Measurements from ENCODE around the gene CFAP46. TPM values are rescaled to one million over a fixed set of nuclear protein-coding genes. Genes with fewer than 3 reads are reported as not detected.

CFAP46 gene
- total and polyA plus RNA-seq, 2 experiments from 2014 or later, result 0.20 to 0.22 TPM

DNA sequence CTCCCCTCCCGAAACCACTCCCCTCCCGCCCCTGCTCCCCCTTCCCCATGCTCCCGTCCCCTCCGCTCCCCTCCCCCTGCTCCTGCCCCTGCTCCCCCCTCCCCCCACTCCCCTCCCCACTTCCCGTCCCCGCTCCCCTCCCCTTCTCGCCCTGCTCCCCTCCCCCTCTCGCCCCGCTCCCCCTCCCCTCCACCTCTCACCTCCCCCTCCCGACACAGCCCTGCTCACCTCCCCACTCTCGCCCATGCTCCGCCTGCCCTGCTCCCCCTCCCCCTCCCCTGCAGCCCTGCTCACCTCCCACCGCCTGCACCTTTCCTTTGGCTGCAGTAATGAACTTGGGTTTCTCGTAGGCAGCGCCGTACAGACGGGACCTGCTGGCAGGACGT is 106.5 kb downstream of the CFAP46 start:
- no peaks in the 10 kb centered on the region for H3K4me1 ChIP-seq (ENCODE audit: insufficient read depth)
- no peaks in the 10 kb centered on the region for H3K36me3 ChIP-seq (ENCODE audit: low read depth)
- DNase-seq, result no peak
- H3K79me2 ChIP-seq (ENCODE audit: insufficient read depth), result no peaks in the 10 kb centered on the region
- H3K9ac ChIP-seq, result no peak overlapping the region
- H3K9me3 ChIP-seq (ENCODE audit: low read depth), result no peaks in the 10 kb centered on the region
- H3F3A ChIP-seq (ENCODE audit: insufficient read depth), result no peaks in the 10 kb centered on the region
- H4K20me1 ChIP-seq (ENCODE audit: insufficient read depth), result no peaks in the 10 kb centered on the region
- TF ChIP-seq EZH2 (IDR thresholded peaks at IDR 0.05; ENCODE audit: insufficient read depth, poor library complexity, severe bottlenecking) (no peak), EZH2phosphoT487 (IDR thresholded peaks at IDR 0.05; ENCODE audit: insufficient read depth, low read depth) (no peak)
- no peak overlapping the region for H3K4me2 ChIP-seq (ENCODE audit: unreplicated experiment)
- 36 to 43% methylated on average over 6 to 18 of the region's 18 CpGs for WGBS, 2 experiments (ENCODE audit: low coverage in 1 of 2, low lambda C conversion rate in 2 of 2, missing lambda C conversion rate in 2 of 2)
- no peak overlapping the region for H3K27ac ChIP-seq
- H3K9me2 ChIP-seq (ENCODE audit: insufficient read depth), result no peaks in the 10 kb centered on the region
- H3K4me3 ChIP-seq, result no peak overlapping the region
- no peak overlapping the region for H2AFZ ChIP-seq
- H3K27me3 ChIP-seq (replicated peaks; ENCODE audit: insufficient read depth), result peaks cover 55% of the 10 kb centered on the region
- in situ Hi-C loops (cut with MboI), result no loop called here

- in situ Hi-C loops (cut with MboI), result no loop called here
- 60 to 64% methylated on average over 23 to 25 of the region's 25 CpGs for WGBS, 2 experiments (ENCODE audit: low coverage in 1 of 2, low lambda C conversion rate in 2 of 2, missing lambda C conversion rate in 2 of 2)
- Histone ChIP-seq H3K79me2 (ENCODE audit: insufficient read depth) (no peaks in the 10 kb centered on the region), H2AFZ (no peak overlapping the region), H3K9ac (no peak overlapping the region), H3K4me1 (ENCODE audit: insufficient read depth) (no peaks in the 10 kb centered on the region), H4K20me1 (ENCODE audit: insufficient read depth) (no peaks in the 10 kb centered on the region), H3K4me3 (no peak overlapping the region), H3K27me3 (replicated peaks; ENCODE audit: insufficient read depth) (peaks cover 55% of the 10 kb centered on the region), H3K27ac (no peak overlapping the region), H3K4me2 (ENCODE audit: unreplicated experiment) (no peak overlapping the region), H3K9me3 (ENCODE audit: low read depth) (no peaks in the 10 kb centered on the region), H3K36me3 (ENCODE audit: low read depth) (no peaks in the 10 kb centered on the region), H3F3A (ENCODE audit: insufficient read depth) (no peaks in the 10 kb centered on the region), H3K9me2 (ENCODE audit: insufficient read depth) (no peaks in the 10 kb centered on the region)
- no peak for DNase-seq
- TF ChIP-seq EZH2 (IDR thresholded peaks at IDR 0.05; ENCODE audit: insufficient read depth, poor library complexity, severe bottlenecking) (no peak), EZH2phosphoT487 (IDR thresholded peaks at IDR 0.05; ENCODE audit: insufficient read depth, low read depth) (no peak)
Measured at GRCh38 chr10:132834891-132835847, 107.2 kb downstream of the CFAP46 start.

DNA sequence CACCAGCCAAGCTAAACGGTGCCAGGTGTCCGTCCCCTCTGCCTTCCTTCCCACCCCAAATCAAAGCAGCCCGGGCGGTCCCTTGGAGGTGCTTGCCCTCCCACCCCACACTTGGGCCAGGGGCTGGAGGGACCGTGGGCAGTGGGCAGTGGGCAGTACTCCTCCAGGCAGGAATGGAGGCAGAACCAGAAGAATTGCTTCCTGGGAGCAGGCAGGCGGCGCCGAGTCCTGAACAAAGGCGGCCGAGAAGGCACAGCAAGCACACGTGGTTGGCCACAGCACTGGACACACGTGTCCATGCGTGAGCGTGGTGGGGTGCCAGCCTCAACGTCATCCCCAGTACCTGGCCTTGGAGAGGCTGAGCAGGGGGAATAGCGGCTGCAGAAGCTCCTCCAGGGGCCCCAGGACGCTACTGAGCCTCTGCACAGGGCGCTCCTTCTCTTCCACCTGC is 108.0 kb downstream of the CFAP46 start:
- H3K36me3 ChIP-seq (ENCODE audit: low read depth), result no peaks in the 10 kb centered on the region
- 69 to 70% methylated on average over 17 to 18 of the region's 18 CpGs for WGBS, 2 experiments (ENCODE audit: low coverage in 1 of 2, low lambda C conversion rate in 2 of 2, missing lambda C conversion rate in 2 of 2)
- H3K79me2 ChIP-seq (ENCODE audit: insufficient read depth), result no peaks in the 10 kb centered on the region
- H3K9me3 ChIP-seq (ENCODE audit: low read depth), result no peaks in the 10 kb centered on the region
- H3K27me3 ChIP-seq (replicated peaks; ENCODE audit: insufficient read depth), result peaks cover 55% of the 10 kb centered on the region
- H3K9ac ChIP-seq, result no peak overlapping the region
- no peak overlapping the region for H3K4me3 ChIP-seq
- H3K27ac ChIP-seq, result no peak overlapping the region
- no peak for DNase-seq
- TF ChIP-seq EZH2phosphoT487 (IDR thresholded peaks at IDR 0.05; ENCODE audit: insufficient read depth, low read depth) (no peak), EZH2 (IDR thresholded peaks at IDR 0.05; ENCODE audit: insufficient read depth, poor library complexity, severe bottlenecking) (no peak)
- no peaks in the 10 kb centered on the region for H3K9me2 ChIP-seq (ENCODE audit: insufficient read depth)
- no peaks in the 10 kb centered on the region for H3K4me1 ChIP-seq (ENCODE audit: insufficient read depth)
- H4K20me1 ChIP-seq (ENCODE audit: insufficient read depth), result no peaks in the 10 kb centered on the region
- no peak overlapping the region for H3K4me2 ChIP-seq (ENCODE audit: unreplicated experiment)
- H3F3A ChIP-seq (ENCODE audit: insufficient read depth), result no peaks in the 10 kb centered on the region
- no peak overlapping the region for H2AFZ ChIP-seq
- in situ Hi-C loops (cut with MboI), result no loop called here

GRCh38 chr10:132833421-132834111 is 108.8 kb downstream of the CFAP46 start:
- 39 to 40% methylated on average over 25 to 29 of the region's 29 CpGs for WGBS, 2 experiments (ENCODE audit: low coverage in 1 of 2, low lambda C conversion rate in 2 of 2, missing lambda C conversion rate in 2 of 2)
- TF ChIP-seq EZH2 (IDR thresholded peaks at IDR 0.05; ENCODE audit: insufficient read depth, poor library complexity, severe bottlenecking) (no peak), EZH2phosphoT487 (IDR thresholded peaks at IDR 0.05; ENCODE audit: insufficient read depth, low read depth) (no peak)
- in situ Hi-C loops (cut with MboI), result no loop called here

More at GRCh38 chr10:132833421-132834111, 108.8 kb downstream of the CFAP46 start:
- H3K27me3 ChIP-seq (replicated peaks; ENCODE audit: insufficient read depth), result peaks cover 50% of the 10 kb centered on the region
- H3K9me3 ChIP-seq (ENCODE audit: low read depth), result no peaks in the 10 kb centered on the region
- no peaks in the 10 kb centered on the region for H3K4me1 ChIP-seq (ENCODE audit: insufficient read depth)
- no peak overlapping the region for H3K27ac ChIP-seq
- no peaks in the 10 kb centered on the region for H3F3A ChIP-seq (ENCODE audit: insufficient read depth)
- H3K4me3 ChIP-seq, result no peak overlapping the region
- no peak overlapping the region for H3K4me2 ChIP-seq (ENCODE audit: unreplicated experiment)
- no peaks in the 10 kb centered on the region for H3K79me2 ChIP-seq (ENCODE audit: insufficient read depth)
- no peaks in the 10 kb centered on the region for H3K36me3 ChIP-seq (ENCODE audit: low read depth)
- H4K20me1 ChIP-seq (ENCODE audit: insufficient read depth), result no peaks in the 10 kb centered on the region
- H3K9ac ChIP-seq, result no peak overlapping the region
- H2AFZ ChIP-seq, result no peak overlapping the region
- no peaks in the 10 kb centered on the region for H3K9me2 ChIP-seq (ENCODE audit: insufficient read depth)
- DNase-seq, result no peak

All from GM23248 (cell line).